Islet precursor cell (in vitro differentiated cells): ENCODE measurements around the gene GOLGA8T.
"Not testable (repeated sequence)": the region's sequence is repeated elsewhere in the genome, so short reads cannot be mapped to it uniquely, and the experiment has no call there.

ENCODE experiments used
- DNase-seq: peaks from one replicate; pipeline ENCODE4 v3.0.0-alpha.2; 2018

Gene GOLGA8T, protein sequence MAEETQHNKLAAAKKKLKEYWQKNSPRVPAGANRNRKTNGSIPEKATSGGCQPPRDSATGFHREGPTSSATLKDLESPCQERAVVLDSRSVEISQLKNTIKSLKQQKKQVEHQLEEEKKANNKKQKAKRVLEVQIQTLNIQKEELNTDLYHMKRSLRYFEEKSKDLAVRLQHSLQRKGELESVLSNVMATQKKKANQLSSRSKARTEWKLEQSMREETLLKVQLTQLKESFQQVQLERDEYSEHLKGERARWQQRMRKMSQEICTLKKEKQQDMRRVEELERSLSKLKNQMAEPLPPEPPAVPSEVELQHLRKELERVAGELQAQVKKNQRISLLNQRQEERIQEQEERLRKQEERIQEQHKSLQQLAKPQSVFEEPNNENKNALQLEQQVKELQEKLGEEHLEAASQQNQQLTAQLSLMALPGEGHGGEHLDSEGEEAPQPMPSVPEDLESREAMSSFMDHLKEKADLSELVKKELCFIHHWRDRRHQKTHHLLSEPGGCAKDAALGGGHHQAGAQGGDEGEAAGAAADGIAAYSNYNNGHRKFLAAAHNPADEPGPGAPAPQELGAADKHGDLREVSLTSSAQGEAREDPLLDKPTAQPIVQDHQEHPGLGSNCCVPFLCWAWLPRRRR

DNA sequence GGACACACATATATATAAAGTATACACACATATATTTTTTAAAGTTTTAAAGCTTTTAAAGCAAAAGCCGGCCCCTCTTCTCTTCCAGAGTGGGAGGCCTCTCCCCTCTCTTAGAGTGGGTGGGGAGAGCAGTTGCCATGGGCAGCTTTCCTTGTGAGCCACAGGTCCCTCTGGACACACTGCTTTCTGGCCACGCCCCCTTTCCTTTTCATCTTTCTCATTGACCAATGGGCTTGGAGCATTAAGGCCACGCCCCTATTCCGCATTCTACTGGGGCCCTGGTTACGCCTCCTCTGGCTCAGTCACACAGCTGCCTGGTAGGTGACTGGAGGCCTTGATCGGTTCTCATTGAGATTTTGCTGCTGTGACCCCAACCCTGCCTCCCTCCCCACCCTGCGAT, at the start of gene GOLGA8T:
Gene GOLGA8T, plus strand, starts transcription at position 301 of the 400 bp plus-strand sequence. Its CDS starts 98 bp downstream, at position 399.
- not testable (repeated sequence) for DNase-seq

DNA sequence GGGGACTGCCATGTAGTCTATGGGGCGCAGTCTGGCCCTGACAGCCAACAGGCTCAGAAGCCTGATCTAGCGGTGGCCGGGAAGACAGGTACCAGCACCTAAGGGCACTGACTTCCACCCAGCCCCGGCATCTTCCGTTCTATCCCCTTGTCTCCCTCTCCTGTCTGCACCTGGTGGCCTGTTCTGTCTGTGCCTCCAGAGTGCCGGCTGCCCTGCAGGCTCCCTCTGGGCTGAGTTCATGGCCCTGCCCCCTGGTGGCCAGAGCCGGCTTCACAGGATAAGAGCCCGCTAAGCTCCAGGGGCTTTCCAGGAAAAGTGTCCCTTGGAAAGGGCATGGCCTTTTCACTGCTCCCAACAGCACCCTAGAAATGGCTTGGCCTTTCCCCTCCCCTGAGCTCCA, 37.0 kb upstream of the GOLGA8T start:
- not testable (repeated sequence) for DNase-seq

DNA sequence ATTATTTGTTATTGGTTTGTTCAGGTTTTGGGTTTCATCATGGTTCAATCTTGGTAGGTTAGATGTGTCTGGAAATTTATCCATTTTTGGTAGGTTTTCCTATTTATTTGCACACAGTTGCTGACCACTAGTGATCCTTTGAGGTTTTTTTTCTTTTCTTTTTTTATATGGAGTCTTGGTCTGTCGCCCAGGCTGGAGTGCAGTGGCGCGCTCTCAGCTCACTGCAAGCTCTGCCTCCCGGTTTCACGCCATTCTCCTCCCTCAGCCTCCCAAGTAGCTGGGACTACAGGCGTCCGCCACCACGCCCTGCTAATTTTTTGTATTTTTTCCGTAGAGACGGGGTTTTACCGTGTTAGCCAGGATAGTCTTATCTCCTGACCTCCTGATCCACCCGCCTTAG, 32.0 kb upstream of the GOLGA8T start:
- DNase-seq: not testable (repeated sequence)

DNA sequence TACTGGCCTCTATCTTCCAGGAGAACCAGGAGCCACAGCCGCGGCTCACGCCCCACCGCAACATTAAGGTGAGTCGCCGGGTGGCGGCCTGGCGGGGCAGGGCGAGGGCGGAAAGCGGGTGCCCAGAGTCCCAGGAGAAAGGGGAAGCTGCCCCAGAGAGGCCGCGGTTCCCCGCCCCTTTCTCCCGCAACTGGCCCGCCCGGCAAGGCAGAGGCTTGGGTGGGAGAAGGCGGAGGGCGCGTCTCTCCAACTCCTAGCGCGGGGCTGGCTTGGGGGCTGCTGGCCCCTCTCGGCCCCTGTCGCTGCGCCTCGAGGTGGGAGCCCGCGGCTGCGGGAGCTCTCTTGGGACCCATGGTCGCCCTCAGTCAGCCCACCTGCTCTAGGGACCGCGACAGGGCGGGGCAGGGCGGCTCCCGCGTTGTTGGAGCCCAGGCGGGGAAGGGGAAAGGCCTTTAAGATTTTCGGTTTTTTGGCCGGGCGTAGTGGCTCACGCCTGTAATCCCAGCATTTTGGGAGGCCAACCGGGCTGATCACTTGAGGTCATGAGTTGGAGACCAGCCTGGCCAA, 30.8 kb upstream of the GOLGA8T start:
- DNase-seq: not testable (repeated sequence)

DNA sequence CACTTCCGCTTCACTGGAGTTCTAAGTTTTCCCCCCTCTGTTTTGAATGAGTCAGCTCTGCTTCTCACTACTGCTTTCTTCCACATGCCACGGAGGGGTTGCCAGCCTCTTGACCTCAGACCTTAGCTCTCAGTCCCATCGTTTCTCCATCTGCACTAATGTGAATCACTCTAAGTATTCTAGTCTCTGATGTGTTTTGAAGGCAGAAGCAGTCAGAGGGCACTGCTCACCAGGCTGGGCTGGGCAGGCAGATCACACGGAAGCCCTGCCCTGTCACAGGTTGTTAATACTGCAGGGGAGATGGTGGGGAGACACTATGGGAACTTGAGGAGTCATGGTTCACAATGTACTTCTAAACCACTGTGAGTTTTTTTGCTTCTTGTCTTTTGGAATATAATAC, 24.3 kb upstream of the GOLGA8T start:
- not testable (repeated sequence) for DNase-seq

DNA sequence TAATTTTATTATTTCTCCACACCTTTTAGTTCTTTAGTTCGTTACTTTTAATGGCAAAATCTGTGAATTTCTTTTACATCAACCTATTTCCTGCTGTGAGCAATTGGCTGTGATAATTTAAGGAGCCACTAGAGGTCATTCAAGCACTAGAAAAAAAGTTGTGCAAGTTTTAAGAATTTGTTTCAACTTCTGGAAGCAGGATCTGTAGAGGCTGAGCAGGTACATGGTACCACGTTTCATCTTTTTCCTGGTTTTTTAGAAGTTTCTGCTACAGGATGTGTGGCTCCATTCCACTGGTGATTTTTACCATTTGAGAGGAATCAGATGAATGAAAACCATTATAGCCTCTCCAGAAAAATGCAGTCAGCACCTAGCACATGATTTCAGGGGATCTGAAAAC, 4.8 kb upstream of the GOLGA8T start:
- DNase-seq: peak; percentile 3

DNA sequence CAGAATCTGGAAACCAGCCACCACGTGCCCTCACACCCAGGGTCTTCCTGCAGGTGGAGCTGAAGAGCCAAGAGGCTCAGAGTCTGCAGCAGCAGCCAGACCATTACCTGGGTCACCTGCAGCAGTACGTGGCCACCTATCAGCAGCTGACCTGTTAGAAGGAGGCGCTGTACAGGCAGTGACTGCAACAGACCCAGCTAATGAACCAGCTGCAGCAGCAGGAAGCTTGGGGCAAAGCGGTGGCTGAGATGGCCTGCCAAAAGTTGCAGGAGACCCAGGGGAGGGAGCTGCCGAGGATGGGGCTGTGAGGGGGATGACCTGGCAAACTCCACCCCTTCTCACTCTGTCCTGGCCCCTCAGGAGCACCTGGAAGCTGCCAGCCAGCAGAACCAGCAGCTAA, 8.4 kb downstream of the GOLGA8T start:
- DNase-seq: not testable (repeated sequence)

DNA sequence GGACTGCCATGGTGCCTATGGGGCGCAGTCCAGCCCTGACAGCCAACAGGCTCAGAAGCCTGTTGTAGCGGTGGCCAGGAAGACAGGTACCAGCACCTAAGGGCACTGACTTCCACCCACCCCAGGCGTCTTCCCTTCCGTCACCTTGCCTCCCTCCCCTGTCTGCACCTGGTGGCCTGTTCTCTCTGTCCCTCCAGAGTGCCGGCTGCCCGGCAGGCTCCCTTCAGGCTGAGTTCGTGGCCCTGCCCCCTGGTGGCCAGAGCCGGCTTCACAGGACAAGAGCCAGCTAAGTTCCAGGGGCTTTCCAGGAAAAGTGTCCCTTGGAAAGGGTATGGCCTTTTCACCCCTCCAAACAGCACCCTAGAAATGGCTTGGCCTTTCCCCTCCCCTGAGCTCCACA, 15.0 kb downstream of the GOLGA8T start:
- not testable (repeated sequence) for DNase-seq

DNA sequence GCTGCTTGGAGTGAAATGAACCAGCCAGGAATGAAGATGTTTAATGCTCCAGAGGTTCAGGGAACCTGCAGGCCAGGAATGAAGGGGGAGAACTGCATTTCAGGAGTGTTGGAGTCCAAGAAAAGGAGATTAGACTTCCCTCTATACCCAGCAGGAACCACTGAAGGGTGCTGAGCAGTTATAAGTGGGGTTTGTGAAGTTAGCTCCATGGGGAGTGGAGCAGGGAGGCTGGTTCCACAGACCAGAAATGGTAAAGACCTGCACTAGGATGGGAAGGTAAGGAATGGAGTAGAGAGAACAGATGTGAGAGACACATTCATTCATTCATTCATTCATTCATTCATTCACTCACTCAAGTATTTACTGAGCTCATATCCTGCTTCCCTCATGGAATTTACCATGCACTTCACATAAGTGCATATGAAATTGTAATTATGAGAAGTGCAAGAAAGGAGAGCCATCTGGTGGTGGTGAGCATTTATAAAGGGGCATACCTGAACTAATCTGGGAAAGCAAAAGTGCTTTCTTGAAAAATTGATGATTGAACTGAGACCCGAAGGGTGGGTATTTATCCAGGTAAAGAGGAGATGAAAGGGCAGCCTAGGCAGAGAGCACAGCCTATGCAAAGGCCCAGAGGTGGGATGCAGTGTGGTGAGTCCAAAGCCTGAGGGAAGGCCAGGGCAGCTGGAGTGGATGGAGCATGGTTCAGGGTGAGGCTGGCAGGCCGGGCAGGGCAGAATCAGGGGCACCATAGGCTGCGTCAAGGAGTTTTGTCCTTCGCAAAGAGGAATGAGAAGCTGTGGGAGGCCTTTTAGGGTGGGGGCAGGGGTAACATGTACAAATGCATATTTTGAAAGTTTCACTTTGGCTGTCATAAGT, 27.9 kb downstream of the GOLGA8T start:
- DNase-seq: not testable (repeated sequence)

DNA sequence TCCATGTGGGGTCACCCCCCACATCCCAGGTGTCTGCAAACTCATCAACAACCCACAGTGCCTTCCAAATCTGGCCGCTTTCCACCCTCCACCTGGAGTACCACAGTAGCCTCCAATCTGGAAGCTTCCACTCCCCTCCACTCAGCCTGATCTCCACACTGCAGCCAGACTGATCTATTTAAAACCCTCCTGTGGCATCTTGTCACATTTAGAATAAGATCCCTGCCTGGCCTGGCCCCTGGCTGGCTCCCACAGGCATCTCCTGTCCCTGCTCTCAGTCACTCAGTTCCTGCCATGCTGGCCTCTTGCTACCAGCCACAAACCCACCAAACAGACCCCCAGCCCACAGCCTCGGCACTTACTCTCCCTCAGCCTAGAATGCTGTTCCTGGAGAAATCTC, 28.9 kb downstream of the GOLGA8T start:
- DNase-seq: not testable (repeated sequence)

DNA sequence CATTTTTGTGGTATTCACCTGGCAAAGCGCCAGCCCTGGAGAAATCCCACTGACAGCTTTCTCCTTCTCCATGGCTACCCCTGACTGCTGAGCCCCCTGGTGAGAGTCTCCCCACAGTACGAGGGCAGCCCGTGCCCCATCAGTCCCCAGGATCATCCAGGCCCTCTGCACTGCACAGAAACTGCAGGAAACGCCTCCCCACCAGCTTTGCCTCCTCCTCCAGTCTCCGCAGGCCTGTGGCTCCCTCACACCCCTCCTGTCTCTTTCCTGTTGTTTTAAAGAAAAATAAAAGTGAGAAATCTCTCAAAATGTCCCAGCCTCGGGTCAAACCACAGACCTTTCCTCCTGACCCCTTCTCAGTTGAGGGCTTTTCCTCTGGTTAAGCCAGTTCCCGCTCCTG, 29.4 kb downstream of the GOLGA8T start:
- DNase-seq: not testable (repeated sequence)

DNA sequence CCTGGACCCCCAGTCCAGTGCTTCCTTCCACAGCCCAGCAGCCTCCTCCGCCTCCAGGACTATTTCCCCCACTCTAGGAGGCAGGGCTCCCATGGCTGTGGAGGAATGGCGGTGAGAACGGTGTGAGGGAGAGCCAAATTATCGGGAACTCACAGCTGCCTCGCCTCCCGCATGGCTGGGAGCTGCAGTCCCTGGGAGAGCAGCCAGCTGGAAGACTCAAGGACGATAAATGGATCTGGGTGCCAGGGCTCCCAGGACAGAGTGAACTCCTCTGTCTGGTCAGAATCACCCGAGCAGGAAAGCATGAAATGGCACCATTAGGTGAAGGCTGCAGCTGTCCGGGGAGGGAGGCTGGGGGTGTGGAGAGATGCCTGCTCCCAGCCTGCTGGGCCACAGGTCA, 32.6 kb downstream of the GOLGA8T start:
- not testable (repeated sequence) for DNase-seq

DNA sequence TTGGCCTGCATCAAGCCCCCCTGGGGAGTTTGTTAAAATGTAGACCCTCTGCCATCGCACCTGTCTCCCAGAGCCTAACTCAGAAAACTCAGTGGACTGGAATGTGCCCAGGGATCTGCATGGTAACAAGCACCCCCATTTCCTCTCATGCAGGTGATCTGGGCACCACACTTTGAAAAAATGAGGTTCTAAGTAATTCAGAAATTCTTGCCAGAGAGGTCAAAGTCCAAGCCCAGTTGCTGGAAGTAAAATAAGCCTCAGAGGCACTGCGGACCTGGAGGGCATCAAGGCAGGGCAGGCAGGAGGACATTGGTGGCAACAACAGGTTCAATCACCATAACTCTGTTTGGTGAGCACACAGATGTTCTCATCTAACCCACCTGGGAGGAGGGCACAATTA, 33.0 kb downstream of the GOLGA8T start:
- not testable (repeated sequence) for DNase-seq

DNA sequence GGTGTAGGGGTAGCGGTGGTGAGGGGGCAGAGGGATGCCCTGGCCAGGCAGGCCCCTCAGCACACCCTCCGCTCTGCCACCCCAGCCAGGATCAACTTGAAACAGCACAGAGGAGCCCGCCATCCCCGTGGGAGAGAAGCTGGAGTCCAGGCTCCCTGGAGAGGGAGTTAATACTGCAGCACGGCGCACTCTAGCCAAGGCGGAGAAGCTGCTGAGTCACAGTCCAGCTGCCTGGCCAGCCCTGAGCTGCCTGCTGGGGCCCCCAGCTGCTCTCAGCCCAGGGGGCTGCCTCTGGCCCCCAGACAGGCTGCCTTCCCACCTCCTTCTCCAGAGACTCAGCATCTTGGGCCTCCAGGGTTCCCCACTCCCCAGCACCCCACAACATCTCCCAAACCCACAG, 36.6 kb downstream of the GOLGA8T start:
- not testable (repeated sequence) for DNase-seq

DNA sequence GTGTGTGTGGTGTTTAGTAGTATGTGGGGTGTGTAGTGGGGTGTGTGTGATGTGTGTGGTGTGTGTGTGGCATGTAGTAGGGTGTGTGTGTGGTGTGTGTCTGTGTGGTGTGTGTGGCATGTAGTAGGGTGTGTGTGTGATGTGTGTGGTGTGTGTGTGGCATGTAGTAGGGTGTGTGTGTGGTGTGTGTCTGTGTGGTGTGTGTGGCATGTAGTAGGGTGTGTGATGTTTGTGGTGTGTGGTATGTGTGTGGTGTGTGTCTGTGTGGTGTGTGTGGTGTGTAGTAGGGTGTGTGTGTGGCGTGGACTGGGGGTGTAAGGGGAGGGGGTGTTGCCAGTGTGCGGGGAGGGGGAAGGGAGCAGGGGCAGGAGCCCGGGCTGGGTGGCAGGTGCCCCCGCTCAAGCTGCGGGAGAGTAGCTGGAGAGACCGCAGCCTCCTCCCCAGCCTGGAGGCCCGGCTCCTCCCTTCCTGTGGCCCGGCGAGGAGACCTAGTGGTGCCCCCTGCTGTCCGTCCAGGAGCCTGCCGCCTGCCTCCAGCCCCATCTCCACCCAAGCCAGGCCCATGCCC, 38.3 kb downstream of the GOLGA8T start:
- peak; percentile 48 for DNase-seq

DNA sequence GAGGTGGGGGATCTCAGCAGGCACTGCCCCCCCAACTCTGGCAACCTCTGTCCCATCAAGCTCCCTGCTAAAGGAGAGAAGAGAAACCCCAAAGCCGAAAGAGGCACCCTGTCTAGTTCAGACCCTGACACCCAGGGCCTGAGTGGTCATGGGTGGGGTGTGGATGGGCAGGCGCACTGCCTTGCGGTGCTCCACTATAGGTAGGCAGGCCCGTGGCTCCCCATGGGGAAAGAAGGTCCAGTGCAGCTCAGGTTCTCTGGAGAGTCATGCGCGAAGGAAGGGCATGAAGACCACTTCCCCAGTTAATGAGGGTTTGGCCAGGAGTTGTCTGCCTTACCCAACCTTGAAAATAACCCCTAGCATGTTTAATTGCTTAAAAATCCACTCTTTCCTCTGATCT, 40.4 kb downstream of the GOLGA8T start:
- DNase-seq: peak; percentile 32

DNA sequence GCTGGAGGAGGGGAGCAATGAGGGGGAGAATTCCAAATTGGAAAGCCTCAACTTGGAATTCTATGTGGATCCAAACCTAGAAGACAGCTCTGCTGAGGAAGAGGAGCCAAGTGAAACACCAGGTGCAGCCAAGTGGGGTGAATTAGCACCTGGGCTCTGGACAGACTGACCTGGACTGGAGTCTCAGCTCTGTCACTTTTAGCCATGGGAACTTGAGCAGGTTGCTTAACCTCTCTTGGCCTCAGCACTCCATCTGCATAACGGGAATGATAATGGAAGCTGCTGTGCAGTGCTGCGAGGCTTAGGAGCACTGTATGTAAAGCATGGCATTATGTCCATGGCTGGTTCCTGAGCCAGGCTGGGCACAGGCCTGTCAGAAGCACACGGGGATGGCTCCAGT, 41.8 kb downstream of the GOLGA8T start:
- DNase-seq: not testable (repeated sequence)

DNA sequence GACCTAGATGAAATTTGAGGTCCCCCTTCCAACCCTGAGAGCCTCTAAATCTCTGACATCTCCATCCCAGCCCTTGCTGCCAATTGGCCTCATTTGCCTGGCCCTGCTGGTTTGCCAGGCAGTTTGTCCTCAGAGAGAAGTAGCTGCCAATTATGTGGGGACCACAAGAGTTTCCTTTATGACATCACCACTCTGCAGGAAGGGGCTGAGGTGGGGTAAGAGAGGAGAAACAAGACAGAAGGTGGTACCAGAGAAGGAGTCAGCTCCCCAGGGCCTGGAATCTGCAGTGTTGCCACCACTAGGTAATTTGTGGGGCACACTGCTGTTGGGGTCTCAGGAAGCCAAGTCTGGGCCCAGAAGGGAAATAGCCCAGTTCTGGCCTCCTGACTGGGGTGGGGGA, 45.0 kb downstream of the GOLGA8T start:
- DNase-seq: not testable (repeated sequence)

DNA sequence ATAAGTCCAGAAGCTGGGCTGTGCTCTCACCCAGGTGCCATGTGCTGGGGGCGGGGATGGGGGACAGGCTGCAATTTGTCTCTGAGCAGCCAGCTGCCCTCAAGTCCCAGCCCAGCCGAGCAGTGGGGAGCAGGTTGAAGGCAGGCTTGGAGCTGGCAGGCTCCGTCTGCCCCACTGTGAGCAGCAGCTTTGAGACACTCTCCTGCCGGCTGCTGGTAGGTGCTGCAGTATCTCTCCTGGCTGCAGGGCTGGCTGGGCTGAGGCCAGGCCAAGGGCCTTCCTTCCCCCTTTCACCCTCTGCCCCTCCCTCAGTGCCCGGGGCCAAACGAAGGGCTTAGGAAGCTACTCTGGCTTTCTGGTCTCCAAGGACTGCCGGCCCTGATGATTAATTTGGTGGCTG, 50.6 kb downstream of the GOLGA8T start:
- DNase-seq: not testable (repeated sequence)

DNA sequence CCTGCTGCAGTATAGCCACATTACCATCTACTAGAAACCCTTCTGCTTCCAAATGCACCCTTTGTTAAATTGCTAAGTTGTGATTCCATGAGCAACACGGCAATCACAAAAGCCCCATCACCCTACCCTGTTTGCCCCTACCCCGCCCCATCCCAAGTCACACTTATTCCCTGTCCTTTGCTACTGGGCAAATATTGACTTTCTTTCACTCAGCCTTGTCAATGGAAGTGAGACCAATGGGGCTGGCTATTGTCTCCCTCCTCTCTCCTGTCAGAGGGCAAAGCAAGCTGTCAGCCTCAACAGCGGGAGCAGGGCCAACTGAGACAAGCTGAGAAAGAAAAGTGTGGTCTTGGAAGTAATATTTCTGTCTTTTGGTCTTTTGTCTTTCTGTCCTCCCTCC, 52.6 kb downstream of the GOLGA8T start:
- not testable (repeated sequence) for DNase-seq

DNA sequence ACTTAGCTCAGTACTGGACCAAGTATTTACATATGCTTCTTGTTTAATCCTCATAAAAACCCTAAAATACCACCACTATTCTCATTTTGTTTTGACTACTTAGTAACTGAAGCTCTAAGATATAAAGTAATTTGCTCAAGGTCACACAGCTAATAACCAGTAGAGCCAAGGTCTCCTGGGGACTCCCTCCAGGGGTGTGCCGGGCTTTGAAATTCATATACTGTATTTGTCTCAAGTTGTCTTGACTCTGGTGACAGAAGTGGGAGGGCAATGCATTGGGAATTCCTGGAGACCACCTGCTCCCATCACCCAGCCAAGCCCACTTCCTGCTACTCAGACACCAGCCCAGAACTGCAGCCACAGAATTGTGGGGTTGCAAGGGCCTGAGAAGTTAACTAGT, 54.9 kb downstream of the GOLGA8T start:
- not testable (repeated sequence) for DNase-seq

DNA sequence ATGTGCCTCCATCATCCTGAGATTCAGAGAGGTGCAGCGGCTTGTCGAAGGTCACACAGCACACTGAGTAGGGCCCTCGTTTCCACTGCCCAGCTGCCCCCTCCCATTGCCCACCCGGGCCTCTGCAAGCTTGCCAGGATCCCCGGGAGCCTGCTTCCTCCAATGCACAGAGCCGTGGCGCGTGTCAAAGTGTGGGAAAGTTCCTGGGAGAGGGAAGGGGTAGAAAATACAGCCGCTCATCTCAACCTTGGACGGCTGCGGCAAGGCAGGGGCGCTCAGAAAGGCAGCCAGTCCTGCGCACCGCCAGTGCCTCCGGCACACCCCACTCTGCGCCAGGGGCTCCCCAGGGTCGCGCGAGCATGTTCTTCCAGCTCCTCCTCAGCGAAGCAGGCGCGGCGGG, 56.3 kb downstream of the GOLGA8T start:
- DNase-seq: peak; percentile 6

DNA sequence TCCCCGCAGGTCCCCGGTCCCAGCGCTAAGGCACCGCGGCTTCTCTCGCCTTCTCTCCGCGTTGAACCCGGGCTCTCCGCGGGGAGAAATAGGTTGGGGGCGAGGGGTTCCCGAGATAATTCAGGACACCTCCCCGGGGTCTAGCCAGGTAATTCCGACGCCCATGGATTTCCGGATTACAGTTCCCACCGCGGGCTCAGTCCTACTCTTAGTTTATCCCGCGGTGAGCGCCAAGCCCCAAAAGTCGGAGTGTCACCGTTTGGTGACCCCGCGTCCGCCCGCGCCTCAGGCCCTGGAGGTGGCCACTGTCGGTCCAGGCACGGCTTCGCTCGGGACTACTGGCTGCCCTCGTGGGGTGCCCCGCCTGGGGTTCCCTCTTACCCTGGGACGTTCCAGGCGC, 56.8 kb downstream of the GOLGA8T start:
- DNase-seq: not testable (repeated sequence)
